GM19193 (cell line): ENCODE results near the gene STIM1.

ENCODE experiments used
- POLR2A ChIP-seq: IDR thresholded peaks from 4 replicates; pipeline ENCODE4 v1.6.1; 2011; ENCODE audit not compliant: insufficient read depth, insufficient read length; ENCODE audit errors: extremely low read depth

The STIM1 gene

DNA sequence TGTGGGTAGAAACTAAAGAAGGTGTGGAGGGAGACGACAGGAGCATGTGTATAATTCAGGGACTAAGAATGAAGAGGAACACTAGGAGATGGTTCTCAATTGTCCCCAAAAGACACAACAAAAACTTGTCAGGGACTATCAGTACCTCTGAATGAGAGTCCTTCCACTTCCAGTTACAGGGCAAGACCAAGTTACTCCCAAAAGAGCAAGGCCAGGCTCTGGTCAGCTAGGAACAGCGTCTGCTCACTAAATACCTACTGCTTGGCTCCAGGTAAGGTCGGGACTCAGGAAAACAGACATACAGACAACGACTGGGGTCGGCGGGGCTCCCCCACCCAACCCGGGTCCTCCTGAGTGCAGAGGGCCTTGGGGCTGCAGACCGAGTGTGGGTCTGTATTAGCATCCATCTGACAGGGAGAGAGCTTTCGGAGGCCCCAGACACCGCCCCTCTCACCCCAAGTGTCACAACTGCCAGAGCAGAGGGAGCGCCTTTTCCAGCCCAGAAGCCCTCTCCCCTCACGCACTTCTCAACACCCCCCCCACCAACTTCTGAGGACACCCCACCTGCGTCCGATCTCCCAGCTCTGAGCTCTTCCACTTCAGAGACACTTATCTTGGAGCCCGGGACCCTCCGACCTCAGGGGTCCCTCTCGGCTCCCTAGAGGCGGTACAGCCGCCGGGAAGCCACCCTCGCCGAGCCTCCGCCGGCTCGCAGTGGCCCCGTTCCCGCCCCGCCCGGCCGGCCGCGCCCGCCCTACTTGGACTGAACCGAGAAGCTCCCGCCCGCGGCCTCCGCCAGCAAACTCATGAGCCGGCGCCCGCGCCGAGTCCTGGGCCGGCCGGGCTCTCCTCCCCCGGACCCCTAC lies 15.2 kb upstream of the STIM1 start:
- TF ChIP-seq POLR2A: no peak

DNA sequence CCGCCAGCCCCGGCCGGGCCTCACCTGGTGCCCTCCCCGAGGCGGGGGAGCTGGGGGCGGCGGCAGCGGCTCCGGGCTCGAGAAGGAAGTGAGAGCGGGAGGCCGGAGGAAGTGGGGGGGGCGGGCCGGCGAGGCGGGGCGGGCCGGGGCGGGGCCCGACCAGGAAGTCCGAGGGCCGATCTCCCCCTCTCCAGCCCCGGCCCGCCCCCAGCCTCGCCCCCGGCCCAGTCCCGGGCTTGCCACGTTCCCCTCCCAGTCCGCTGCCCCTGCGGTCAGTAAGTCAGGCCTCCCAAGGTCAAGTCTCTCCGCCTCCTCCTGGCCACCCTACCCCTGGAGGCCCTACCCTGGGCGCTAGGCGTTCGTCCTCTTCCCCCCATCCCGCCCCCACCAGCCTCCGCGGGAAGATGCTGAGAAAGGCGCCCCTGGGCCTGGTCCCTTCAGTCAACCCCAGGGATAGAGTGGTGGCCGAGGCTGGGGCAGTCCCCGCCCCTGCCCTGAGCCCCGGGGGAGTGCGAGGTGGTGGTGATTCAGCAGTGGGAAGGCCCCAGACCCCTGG lies 14.5 kb upstream of the STIM1 start, which contains the start of gene RHOG:
TSS of gene RHOG (minus strand) at position 90 of the 556 bp plus-strand sequence. CDS start 12,821 bp downstream, outside the sequence.
- peak; percentile 64 for TF ChIP-seq POLR2A

DNA sequence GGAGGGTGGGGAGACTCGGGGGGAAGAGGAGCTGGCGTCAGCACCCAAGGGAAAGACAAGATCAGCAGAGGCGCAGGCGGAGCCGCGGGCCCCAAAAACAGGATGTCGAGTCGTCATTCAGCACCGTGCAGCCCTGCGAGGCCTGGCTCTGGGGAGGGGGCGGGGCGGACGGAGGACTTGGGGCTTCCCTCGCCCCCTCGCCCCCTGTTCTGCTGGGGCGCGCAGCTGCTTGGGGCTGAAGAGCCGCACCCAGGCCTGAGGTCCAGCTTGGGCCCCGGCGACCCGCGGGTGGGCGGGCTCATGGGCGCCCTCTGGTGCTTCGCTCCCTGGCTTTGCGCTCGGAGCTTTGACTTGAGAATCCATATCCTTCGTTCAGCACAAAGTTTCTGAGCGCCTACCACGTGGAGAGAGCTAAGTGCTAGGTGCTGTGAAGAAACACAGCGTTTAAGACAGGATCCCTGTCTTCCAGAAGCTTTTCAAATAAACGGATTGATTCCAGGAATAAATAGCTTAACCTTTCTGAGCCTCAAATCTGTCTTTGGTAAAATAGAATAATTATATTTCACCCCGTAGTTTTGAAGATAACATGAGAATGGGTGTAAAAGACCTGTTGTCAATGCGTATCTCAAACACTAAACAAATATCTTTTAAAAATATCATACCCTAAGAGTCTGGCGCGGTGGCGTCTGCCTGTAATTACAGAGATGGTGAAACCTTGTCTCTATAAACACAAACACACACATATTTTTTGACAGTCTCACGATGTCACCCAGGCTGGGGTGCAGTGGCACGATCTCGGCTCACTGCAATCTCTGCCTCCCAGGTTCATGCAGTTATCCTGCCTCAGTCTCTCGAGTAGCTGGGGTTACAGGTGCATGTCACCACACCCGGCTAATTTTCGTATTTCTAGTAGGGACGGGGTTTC lies 13.8 kb upstream of the STIM1 start:
- peak; percentile 64 for TF ChIP-seq POLR2A

DNA sequence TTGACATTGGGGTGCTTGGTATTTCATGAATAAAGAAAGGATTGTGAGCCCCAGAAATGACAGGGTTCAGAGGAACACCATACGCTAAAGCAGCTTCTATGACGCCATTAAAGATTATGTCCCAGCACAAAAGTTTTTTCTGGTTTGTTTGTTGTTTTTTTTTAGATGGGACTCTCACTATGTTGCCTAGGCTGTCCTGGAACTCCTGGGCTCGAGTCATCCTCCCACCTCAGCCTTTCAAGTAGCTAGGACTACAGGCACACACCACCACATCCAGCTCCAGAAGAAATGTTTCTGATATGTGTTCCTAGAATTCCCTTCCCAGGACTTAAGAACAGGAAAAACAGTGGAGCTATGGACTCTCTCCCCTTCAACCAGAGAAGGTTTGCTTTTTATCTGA lies 12.1 kb upstream of the STIM1 start:
- TF ChIP-seq POLR2A: no peak

DNA sequence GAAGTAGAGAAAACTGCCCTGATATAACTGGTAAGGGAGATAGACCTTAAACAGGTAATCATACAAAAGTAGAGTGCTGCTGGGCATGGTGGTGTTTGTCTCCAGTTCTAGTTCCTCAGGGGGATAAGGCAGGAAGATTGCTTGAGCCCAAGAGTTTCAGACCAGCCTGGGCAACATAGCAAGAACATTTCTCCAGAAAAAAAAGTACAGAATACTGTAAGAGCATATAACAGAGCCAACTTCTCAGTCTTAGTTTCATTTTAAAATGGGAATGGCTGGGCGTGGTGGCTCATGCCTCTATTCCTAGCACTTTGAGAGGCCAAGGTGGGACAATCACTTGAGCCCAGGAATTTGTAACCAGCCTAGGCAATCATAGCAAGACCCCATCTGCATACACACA lies 10.2 kb upstream of the STIM1 start:
- TF ChIP-seq POLR2A: no peak

DNA sequence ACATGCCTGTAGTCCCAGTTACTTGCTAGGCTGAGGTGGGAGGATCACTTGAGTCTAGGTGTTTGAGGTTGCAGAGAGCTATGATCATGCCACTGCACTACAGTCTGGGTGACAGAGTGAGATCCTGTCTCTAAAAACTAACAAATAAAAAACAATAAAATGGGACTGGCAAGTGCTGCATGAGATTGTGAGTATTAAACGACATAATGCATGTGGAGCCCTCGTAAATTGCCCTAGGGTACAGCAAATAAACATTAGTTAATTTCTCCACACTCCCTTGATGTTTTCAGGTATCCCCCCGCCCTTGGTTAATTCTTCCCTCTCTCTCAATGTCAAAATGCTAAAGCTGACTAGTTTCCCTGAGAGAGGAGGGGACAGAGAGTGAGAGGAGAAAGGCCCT lies 9.8 kb upstream of the STIM1 start:
- TF ChIP-seq POLR2A: no peak

DNA sequence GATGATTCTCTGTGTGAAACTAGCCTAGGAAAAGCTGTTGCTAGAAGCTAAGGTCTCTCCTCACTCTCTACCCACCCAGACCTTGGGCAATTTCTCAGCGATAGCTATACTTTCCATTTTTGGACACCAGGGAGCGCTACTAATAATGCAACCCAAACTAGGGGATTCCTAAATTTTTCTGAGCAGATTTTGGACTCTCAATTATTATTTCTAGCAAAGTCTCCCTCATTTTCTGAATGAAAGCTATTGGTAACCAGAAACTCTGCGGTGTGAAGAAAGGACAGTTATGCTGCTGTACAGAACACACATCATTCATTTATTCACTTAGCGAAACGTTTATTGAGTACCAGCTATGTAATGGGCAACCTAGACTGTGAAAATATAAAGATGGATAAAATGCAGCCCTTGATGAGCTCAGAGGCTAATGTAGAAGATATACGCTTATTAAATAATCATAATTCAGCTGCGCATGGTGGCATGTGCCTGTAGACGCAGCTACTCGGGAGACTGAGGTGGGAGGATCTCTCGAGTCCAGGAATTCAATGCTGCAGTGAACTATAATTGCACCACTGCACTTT lies 6.1 kb upstream of the STIM1 start:
- no peak for TF ChIP-seq POLR2A

DNA sequence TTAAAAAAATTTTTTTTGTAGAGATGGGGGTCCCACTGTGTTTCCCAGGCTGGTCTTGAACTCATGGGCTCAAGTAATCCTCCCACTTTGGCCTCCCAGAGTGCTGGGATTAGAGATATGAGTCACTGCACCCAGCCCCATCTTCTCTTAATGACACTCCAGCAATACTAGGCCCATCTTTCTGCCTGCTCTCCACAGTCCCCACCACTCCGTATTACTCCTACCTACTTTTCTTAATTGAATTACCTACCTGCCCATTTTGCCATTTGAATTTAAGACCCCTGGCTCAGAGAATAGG lies 2.0 kb upstream of the STIM1 start:
- TF ChIP-seq POLR2A: no peak

DNA sequence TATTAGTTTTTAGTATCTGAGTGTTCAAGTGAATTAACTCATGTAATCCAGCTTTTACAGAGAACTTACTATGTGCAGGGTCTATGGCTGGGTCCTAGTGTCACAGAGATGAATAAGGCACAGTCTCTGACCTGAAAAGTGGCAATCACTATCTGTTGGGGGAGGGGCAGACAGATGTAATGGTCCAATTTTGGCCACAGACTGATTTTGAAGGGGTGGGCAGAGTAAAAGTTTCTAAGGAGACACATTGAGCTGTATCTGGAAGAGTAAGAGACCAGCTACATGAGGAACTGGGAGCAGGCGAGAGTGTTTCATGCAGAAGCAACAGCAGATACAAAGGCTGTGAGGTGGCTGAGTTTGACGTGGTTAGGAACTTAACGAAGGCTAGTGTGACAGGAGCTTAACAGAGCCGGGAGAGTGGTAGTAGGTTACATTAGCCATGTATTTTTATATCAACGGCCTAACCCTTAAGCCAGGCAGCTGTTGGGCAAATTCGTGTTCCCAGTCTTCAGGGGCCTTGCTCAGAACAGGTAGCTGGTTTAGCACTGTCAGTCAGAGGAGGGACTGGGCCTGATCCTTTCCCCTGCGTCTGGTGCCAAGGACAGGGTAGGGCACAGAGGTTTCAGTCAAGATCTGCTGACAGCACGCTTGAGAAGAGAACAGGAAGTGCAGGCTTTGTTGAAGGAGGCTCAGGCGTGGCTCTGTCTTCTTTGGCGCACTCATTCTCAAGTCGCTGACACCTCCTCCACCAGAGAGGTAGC lies 1.4 kb upstream of the STIM1 start:
- TF ChIP-seq POLR2A: peak; percentile 63

DNA sequence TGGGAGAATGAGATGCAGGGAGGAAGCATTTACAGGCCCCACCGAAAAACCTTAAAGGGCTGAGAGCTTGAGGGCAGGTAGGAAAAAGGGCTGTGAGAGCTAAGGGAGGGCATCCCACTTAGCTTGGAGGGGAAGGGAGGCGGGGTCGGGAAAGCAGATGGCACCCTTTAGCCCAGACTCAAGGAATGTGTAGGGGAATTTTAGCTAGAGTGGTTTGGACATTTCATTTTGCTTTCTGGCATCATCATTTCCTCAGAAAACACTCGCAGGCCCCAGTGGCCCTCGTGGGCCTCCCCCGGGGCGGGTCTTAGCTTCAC lies 846 bp upstream of the STIM1 start:
- no peak for TF ChIP-seq POLR2A

DNA sequence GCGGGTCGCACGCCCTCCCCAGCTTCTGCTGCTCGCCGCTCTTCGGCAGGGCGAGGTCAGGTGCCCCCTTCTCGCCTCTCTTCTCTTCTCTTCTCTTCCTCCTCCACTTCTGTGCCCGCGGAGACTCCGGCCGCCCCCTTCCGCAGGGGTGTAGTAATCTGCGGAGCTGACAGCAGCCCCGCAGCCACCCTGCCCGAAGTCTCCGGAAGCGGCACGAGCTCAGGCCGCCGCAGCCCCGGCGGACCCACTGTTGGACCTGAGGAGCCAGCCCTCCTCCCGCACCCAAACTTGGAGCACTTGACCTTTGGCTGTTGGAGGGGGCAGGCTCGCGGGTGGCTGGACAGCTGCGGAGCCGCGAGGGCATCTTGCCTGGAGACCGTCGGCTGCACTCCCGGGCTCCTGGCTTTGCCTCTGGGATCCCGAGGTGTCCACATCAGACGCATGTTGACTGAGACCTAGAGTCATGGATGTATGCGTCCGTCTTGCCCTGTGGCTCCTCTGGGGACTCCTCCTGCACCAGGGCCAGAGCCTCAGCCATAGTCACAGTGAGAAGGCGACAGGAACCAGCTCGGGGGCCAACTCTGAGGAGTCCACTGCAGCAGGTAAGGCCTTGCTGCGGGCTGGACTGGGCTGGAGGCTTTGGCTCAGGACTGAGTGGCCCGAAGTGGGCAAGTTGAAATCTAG lies 486 bp downstream of the STIM1 start:
- TF ChIP-seq POLR2A: no peak

DNA sequence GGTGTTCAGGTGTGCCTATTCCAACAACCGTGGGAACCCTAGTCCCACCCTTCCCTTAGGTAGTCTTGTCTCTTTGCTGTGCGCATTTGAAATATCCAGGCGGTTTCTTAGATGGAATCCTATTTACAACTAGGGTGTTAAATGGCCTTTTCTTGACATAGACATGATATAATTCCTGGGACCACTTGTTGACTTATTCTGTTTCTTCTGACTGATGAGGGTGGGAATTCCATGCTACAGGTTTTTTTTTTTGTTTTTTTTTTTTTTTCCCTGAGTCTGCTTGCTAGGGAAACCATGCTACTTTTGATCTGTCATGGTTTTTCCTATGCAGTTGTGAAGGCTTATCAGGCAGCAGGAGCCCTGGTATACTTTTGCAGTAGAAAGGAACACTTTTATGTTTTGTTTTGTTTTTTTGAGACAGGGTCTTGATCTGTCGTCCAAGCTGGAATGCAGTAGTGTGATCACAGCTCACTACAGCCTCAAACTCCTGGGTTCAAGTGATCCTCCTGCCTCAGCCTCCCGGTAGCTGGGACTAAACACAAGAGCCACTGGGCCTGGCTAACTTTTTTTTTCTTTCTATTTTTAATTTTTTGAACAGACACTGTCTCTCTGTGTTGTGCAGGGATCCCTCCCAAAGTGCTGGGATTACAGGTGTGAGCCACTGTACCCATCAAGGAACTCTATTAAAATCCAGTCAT lies 1.5 kb downstream of the STIM1 start:
- TF ChIP-seq POLR2A: no peak

DNA sequence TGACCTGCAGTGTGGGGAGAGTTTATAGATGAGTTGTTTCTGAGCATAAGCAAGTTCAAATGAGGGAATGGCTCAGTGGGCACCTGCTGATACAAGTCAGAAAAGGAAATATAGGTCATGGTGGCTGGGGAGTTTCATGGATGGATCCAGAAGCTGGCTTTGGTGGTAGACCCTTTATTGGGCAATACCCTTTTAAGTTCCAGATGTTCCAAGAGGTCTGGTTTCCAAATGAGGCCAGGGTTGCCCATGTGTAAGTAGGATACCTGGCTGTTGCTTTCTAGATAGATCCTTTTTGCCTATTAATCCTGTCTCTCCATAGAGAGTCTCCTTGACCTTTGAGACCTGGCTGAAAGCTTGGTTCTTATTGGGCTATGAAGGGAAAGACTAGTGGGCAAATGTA lies 2.2 kb downstream of the STIM1 start:
- no peak for TF ChIP-seq POLR2A
